GM12875 (cell line): ENCODE measurements around the gene FIGNL2.

ENCODE experiments used
- H3K4me3 ChIP-seq: one replicate; pipeline ENCODE4 v1.5.1; 2011; ENCODE audit warnings: low read depth, low read length, control low read depth
- CTCF ChIP-seq: IDR thresholded peaks from 2 replicates; pipeline ENCODE4 v1.5.1; 2011; ENCODE audit warnings: low read depth, mild to moderate bottlenecking, control low read depth, inconsistent platforms, low read length, moderate library complexity, borderline replicate concordance; ENCODE audit not compliant: insufficient read depth

Gene FIGNL2

DNA sequence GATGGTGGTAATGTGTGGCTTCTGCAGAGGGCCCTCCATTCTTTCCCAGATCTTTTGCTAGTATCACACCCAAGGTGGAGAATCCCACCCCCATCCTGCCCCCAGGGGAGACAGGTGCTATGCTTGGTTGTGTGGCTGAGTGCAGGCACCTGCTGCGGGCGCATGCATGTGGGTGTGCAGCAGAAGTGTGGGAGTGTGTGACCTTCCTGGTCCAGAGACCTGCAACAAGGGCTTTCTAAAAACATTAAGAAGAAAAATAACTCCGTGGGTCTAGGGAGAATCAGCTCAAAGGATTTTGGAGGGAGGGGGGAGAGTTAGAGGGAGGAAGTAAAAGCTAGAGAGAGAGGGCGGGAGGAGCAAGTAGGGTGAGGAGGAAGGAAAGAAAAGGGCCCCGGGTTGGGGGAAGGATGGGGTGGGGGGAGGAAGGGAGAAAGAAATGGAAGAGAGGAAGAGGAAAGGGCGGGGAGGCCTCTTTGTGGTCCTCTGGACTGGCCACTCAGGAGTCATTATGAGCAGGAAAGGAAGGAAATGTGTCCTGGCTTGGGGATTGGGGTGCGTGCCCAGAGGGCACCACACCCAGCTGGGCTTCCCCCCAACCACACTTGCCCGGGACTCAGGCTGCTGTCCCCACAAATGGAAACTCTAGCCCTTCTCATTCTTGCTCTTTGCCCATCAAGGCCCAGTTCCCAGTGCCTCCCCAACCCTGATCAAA lies 3.1 kb upstream of the FIGNL2 start:
- H3K4me3 ChIP-seq, result no peak overlapping the region
- TF ChIP-seq CTCF, result no peak

GRCh38 chr12:51850965-51851299 lies 2.4 kb upstream of the FIGNL2 start:
- no peak for TF ChIP-seq CTCF

DNA sequence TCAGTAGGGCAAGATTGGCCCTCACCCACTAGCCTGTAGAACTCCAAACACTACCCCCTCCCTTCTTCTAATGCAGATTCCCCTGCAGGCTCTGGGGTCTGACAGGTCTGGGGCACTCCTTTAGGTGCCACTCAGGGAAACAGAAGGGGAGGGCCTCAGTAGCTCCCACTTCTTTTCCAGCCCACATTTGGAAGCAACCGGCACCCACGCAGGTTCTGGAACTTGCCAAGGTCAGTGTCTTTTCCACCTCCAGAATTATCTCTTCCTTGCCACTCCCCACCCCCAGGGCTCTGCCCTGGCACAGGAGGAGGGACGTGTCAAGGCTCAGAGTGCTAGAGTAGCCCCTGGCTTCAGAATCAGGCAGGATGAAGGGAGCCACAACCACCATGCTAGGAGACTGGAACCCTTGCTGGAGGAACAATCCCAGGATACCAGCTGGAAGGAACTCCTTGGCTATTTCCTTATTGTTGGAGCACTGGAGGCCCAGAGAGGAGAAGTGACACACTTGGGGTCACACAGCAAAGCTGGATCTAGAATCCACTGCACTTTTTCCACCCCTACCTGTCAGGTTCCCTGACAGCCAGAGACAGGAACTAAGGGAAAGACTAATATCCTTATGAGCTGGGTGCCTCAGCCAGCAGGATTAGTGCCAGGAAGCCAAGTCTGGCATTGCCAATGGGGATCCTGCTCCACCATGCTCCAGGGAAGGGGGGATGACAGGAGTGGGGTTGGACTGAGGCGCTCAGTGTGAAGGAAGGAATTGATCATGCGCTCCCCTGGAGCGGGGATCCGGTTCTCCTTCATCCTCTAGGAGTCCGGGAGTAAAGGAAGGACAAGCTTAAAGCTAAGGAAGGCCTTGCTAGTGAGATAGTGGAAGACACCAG lies 1.8 kb upstream of the FIGNL2 start:
- H3K4me3 ChIP-seq, result no peak overlapping the region
- no peak for TF ChIP-seq CTCF

More at GRCh38 chr12:51850965-51851299, 2.4 kb upstream of the FIGNL2 start:
- H3K4me3 ChIP-seq, result no peak overlapping the region

- no peak overlapping the region for H3K4me3 ChIP-seq
Measured at GRCh38 chr12:51848841-51849735, 570 bp upstream of the FIGNL2 start.

GRCh38 chr12:51847643-51848325 lies 734 bp downstream of the FIGNL2 start:
- no peak overlapping the region for H3K4me3 ChIP-seq
- TF ChIP-seq CTCF, result no peak

More at GRCh38 chr12:51848841-51849735, 570 bp upstream of the FIGNL2 start:
- TF ChIP-seq CTCF, result no peak

DNA sequence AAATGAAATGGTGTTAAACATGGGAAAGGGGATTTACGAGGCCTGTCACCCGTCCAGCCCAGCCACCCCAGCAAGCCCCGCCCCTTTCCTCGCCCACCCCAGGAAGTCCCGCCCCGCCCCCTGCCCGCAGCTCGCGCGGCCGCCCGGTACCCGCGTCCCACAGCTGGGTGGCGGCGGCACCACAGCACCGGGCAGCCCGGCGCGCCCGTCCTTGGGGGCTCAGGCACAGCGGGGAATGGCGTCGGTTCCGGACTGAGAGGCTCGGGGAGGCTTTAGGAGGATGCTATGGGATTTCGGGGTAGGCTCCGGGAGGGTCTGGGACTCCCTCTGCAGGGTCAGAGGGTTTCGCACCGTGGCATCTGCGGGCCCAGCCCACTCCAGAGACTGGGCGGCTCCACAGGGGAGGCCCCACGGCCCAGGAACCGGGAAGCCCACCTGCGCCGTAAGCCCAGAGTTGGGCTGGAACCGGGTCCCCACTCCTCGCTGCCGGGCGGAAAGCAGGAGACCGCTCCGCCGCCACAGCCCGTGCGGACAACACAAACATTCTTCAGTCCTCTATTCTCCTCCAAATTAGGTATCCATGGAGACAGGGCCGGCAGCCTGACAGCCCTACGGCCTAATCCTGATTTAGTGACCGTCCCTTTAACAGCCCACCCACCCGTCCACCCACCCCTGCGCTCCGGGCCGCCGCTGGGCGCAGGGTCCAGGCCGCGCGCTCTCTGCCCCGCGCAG lies 1.4 kb downstream of the FIGNL2 start:
- no peak overlapping the region for H3K4me3 ChIP-seq
- no peak for TF ChIP-seq CTCF
